HEK293 (cell line): Measurements from ENCODE around the gene PEX26.

ENCODE experiments used
- CTCF ChIA-PET: fragments of 350-600 bp; formaldehyde crosslinking; extraction: SDS; loops from one replicate; lab custom pipeline; 2021; ENCODE audit warnings: antibody characterized with exemption; lab: Yijun Ruan, JAX
- POLR2A ChIA-PET: fragments of 300-600 bp; formaldehyde crosslinking; extraction: SDS; loops from one replicate; lab custom pipeline; 2020; ENCODE audit warnings: antibody characterized with exemption, inconsistent platforms; lab: Yijun Ruan, JAX
- H3K27ac ChIP-seq: fragments of 200-500 bp; sonication (Bioruptor generic); 2 replicates; pipeline ENCODE4 v1.5.1; 2014; ENCODE audit warnings: low read depth, low read length, control low read depth, inconsistent platforms; ENCODE audit errors: extremely low read depth
- H3K36me3 ChIP-seq, 2 experiments: fragments of 200-500 bp in 1 of 2; sonication (Bioruptor generic) in 1 of 2; 1 replicate in 1 of 2; 2 replicates in 1 of 2; pipeline ENCODE4 v1.5.1; 2014 to 2017; ENCODE audit warnings: inconsistent platforms in 2 of 2, low read length in 2 of 2; ENCODE audit not compliant: control insufficient read depth in 2 of 2, insufficient read depth in 1 of 2
- H3K4me1 ChIP-seq: fragments of 200-500 bp; sonication (Bioruptor generic); 2 replicates; pipeline ENCODE4 v1.5.1; 2014; ENCODE audit warnings: mild to moderate bottlenecking, low read length, inconsistent platforms; ENCODE audit not compliant: control insufficient read depth, insufficient read depth
- H3K4me3 ChIP-seq: 2 replicates; pipeline ENCODE4 v1.5.1; 2011; ENCODE audit warnings: low read depth, mild to moderate bottlenecking, control low read depth, low read length, moderate library complexity
- H3K9me3 ChIP-seq: fragments of 200-500 bp; sonication (Bioruptor generic); 2 replicates; pipeline ENCODE4 v1.5.1; 2014; ENCODE audit warnings: low read depth, low read length, inconsistent platforms; ENCODE audit not compliant: control insufficient read depth, insufficient read depth
- GLI2 ChIP-seq: fragments of 450-650 bp; formaldehyde crosslinking; IDR thresholded peaks from 2 replicates; pipeline ENCODE4; 2017; ENCODE audit warnings: missing biosample characterization, missing genetic modification characterization, low read depth, borderline replicate concordance
- IKZF3 ChIP-seq: fragments of 450-650 bp; IDR thresholded peaks from 2 replicates; pipeline ENCODE4 v1.5.0; 2018; ENCODE audit warnings: missing biosample characterization, mild to moderate bottlenecking, missing genetic modification characterization, moderate library complexity
- INSM2 ChIP-seq: fragments of 450-650 bp; formaldehyde crosslinking; IDR thresholded peaks from 2 replicates; pipeline ENCODE4 v1.5.1; 2016; ENCODE audit warnings: missing biosample characterization, missing genetic modification characterization
- KLF8 ChIP-seq: fragments of 450-650 bp; formaldehyde crosslinking; IDR thresholded peaks from 2 replicates; pipeline ENCODE4 v1.5.1; 2016; ENCODE audit warnings: missing biosample characterization, missing genetic modification characterization
- PATZ1 ChIP-seq: fragments of 450-650 bp; formaldehyde crosslinking; IDR thresholded peaks from 2 replicates; pipeline ENCODE4 v1.5.1; 2016; ENCODE audit warnings: missing biosample characterization, missing genetic modification characterization
- SP7 ChIP-seq: fragments of 450-650 bp; formaldehyde crosslinking; IDR thresholded peaks from 2 replicates; pipeline ENCODE4 v1.5.1; 2016; ENCODE audit warnings: missing biosample characterization, missing genetic modification characterization
- ZNF175 ChIP-seq: fragments of 450-650 bp; formaldehyde crosslinking; IDR thresholded peaks from 2 replicates; pipeline ENCODE4 v1.5.1; 2016; ENCODE audit warnings: missing biosample characterization, missing genetic modification characterization
- ZNF23 ChIP-seq: fragments of 450-650 bp; formaldehyde crosslinking; IDR thresholded peaks from 2 replicates; pipeline ENCODE4 v1.5.1; 2016; ENCODE audit warnings: missing biosample characterization, missing genetic modification characterization, borderline replicate concordance
- ZNF24 ChIP-seq: fragments of 450-650 bp; formaldehyde crosslinking; IDR thresholded peaks from 2 replicates; pipeline ENCODE4 v1.5.1; 2016; ENCODE audit warnings: missing biosample characterization, missing genetic modification characterization
- ZNF292 ChIP-seq: fragments of 450-650 bp; formaldehyde crosslinking; IDR thresholded peaks from 2 replicates; pipeline ENCODE4 v1.5.1; 2016; ENCODE audit warnings: low read depth, missing biosample characterization, missing genetic modification characterization, borderline replicate concordance
- ZNF362 ChIP-seq: fragments of 450-650 bp; formaldehyde crosslinking; IDR thresholded peaks from 2 replicates; pipeline ENCODE4 v1.5.1; 2016; ENCODE audit warnings: missing biosample characterization, missing genetic modification characterization
- ZNF473 ChIP-seq: fragments of 450-650 bp; formaldehyde crosslinking; IDR thresholded peaks from 2 replicates; pipeline ENCODE4 v1.5.1; 2017; ENCODE audit warnings: missing biosample characterization, missing genetic modification characterization
- ZNF48 ChIP-seq: fragments of 450-650 bp; formaldehyde crosslinking; IDR thresholded peaks from 2 replicates; pipeline ENCODE4 v1.5.1; 2016; ENCODE audit warnings: missing biosample characterization, missing genetic modification characterization
- ZNF514 ChIP-seq: fragments of 450-650 bp; formaldehyde crosslinking; IDR thresholded peaks from 2 replicates; pipeline ENCODE4 v1.5.1; 2016; ENCODE audit warnings: missing biosample characterization, missing genetic modification characterization
- ZNF549 ChIP-seq: fragments of 450-650 bp; IDR thresholded peaks from 2 replicates; pipeline ENCODE4 v1.5.1; 2018; ENCODE audit warnings: missing biosample characterization, missing genetic modification characterization, mild to moderate bottlenecking, inconsistent platforms, moderate library complexity
- ZNF596 ChIP-seq: fragments of 450-650 bp; IDR thresholded peaks from 2 replicates; pipeline ENCODE4 v1.5.0; 2018; ENCODE audit warnings: missing biosample characterization, mild to moderate bottlenecking, missing genetic modification characterization, moderate library complexity
- ZNF701 ChIP-seq: fragments of 450-650 bp; formaldehyde crosslinking; IDR thresholded peaks from 2 replicates; pipeline ENCODE4 v1.5.1; 2016; ENCODE audit warnings: missing biosample characterization, missing genetic modification characterization
- TF ChIP-seq, protein P1 (sequence below): fragments of 450-650 bp; formaldehyde crosslinking; IDR thresholded peaks from 2 replicates; pipeline ENCODE4 v1.5.1; 2016; ENCODE audit warnings: missing biosample characterization, missing genetic modification characterization
- TF ChIP-seq, protein P2 (sequence below): fragments of 450-650 bp; formaldehyde crosslinking; IDR thresholded peaks from 2 replicates; pipeline ENCODE4 v1.5.1; 2016; ENCODE audit warnings: missing biosample characterization, missing genetic modification characterization
- TF ChIP-seq, protein P3 (sequence below): fragments of 450-650 bp; formaldehyde crosslinking; IDR thresholded peaks from 2 replicates; pipeline ENCODE4 v1.5.1; 2016; ENCODE audit warnings: missing biosample characterization, missing genetic modification characterization

PEX26 gene

DNA sequence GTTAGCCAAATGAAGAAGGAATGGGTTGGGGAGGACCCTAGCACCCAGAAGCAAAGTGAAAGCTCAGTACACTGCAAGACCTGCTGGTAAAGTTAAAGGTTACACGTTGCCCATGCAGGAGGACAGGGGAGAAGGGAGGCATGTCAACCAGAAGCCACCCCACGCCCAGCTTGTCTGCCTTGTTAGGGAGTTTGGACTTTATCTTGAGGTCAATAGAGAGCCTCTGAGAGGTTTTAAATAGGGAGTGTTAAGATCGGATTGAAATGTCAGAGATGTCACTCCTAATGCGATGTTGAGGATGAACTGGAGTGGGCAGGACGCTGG lies 18.7 kb upstream of the PEX26 start:
- ChIA-PET CTCF (interaction anchor here (0.6 to 5.3 kb wide), 5 partner anchors 9 to 63 kb away, joined by 3 to 34 read pairs (median 5); no protein-coding TSS in a partner anchor), POLR2A (no interaction called here)
- no peaks in the 10 kb centered on the region for H3K36me3 ChIP-seq
- no peak overlapping the region for H3K27ac ChIP-seq
- TF ChIP-seq IKZF3 (tag by site-specific recombination): no peak
- no peak for TF ChIP-seq ZNF549 (tag by site-specific recombination)
- TF ChIP-seq ZNF473: no peak
- no peak for TF ChIP-seq KLF8 (tag by site-specific recombination)
- no peak for TF ChIP-seq PATZ1 (tag by site-specific recombination)
- no peak for TF ChIP-seq SP7 (tag by site-specific recombination)
- TF ChIP-seq INSM2 (tag by site-specific recombination): no peak
- no peak for TF ChIP-seq ZNF48 (tag by site-specific recombination)
- TF ChIP-seq ZNF24 (tag by site-specific recombination): no peak
- no peak for TF ChIP-seq ZNF175 (tag by site-specific recombination)
- no peaks in the 10 kb centered on the region for H3K9me3 ChIP-seq
- no peak overlapping the region for H3K4me3 ChIP-seq
- H3K4me1 ChIP-seq: peaks cover 24% of the 10 kb centered on the region

- ChIA-PET CTCF (interaction anchor here (0.6 to 5.3 kb wide), 4 partner anchors 14 to 63 kb away, joined by 3 to 34 read pairs (median 6); no protein-coding TSS in a partner anchor), POLR2A (no interaction called here)
- peaks cover 24% of the 10 kb centered on the region for H3K4me1 ChIP-seq
- H3K4me3 ChIP-seq: no peak overlapping the region
- H3K9me3 ChIP-seq: no peaks in the 10 kb centered on the region
- no peaks in the 10 kb centered on the region for H3K36me3 ChIP-seq
- TF ChIP-seq ZNF596 (tag by site-specific recombination) (no peak), ZNF48 (tag by site-specific recombination) (no peak), GLI2 (tag by site-specific recombination) (no peak), ZNF514 (tag by site-specific recombination) (no peak), ZNF23 (tag by site-specific recombination) (no peak)
- TF ChIP-seq, protein P1, sequence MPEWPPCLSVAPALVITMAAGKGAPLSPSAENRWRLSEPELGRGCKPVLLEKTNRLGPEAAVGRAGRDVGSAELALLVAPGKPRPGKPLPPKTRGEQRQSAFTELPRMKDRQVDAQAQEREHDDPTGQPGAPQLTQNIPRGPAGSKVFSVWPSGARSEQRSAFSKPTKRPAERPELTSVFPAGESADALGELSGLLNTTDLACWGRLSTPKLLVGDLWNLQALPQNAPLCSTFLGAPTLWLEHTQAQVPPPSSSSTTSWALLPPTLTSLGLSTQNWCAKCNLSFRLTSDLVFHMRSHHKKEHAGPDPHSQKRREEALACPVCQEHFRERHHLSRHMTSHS: no peak
- H3K27ac ChIP-seq: no peak overlapping the region
Observed at GRCh38 chr22:18059473-18059872, 18.3 kb upstream of the PEX26 start.

- POLR2A ChIA-PET: no interaction called here
- Histone ChIP-seq H3K36me3 (no peaks in the 10 kb centered on the region), H3K27ac (no peak overlapping the region), H3K4me3 (no peak overlapping the region), H3K9me3 (no peaks in the 10 kb centered on the region), H3K4me1 (peaks cover 24% of the 10 kb centered on the region)
- CTCF ChIA-PET: interaction anchor here (0.6 to 5.3 kb wide), 2 partner anchors 16 to 137 kb away, joined by 4 to 34 read pairs; no protein-coding TSS in a partner anchor
- TF ChIP-seq, protein P2, sequence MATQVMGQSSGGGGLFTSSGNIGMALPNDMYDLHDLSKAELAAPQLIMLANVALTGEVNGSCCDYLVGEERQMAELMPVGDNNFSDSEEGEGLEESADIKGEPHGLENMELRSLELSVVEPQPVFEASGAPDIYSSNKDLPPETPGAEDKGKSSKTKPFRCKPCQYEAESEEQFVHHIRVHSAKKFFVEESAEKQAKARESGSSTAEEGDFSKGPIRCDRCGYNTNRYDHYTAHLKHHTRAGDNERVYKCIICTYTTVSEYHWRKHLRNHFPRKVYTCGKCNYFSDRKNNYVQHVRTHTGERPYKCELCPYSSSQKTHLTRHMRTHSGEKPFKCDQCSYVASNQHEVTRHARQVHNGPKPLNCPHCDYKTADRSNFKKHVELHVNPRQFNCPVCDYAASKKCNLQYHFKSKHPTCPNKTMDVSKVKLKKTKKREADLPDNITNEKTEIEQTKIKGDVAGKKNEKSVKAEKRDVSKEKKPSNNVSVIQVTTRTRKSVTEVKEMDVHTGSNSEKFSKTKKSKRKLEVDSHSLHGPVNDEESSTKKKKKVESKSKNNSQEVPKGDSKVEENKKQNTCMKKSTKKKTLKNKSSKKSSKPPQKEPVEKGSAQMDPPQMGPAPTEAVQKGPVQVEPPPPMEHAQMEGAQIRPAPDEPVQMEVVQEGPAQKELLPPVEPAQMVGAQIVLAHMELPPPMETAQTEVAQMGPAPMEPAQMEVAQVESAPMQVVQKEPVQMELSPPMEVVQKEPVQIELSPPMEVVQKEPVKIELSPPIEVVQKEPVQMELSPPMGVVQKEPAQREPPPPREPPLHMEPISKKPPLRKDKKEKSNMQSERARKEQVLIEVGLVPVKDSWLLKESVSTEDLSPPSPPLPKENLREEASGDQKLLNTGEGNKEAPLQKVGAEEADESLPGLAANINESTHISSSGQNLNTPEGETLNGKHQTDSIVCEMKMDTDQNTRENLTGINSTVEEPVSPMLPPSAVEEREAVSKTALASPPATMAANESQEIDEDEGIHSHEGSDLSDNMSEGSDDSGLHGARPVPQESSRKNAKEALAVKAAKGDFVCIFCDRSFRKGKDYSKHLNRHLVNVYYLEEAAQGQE (tag by site-specific recombination): no peak
- TF ChIP-seq ZNF362 (tag by site-specific recombination) (no peak), ZNF701 (tag by site-specific recombination) (no peak), ZNF292 (tag by site-specific recombination) (no peak)
- TF ChIP-seq, protein P3, sequence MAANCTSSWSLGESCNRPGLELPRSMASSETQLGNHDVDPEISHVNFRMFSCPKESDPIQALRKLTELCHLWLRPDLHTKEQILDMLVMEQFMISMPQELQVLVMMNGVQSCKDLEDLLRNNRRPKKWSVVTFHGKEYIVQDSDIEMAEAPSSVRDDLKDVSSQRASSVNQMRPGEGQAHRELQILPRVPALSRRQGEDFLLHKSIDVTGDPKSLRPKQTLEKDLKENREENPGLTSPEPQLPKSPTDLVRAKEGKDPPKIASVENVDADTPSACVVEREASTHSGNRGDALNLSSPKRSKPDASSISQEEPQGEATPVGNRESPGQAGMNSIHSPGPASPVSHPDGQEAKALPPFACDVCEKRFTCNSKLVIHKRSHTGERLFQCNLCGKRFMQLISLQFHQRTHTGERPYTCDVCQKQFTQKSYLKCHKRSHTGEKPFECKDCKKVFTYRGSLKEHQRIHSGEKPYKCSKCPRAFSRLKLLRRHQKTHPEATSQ (tag by site-specific recombination): no peak
Observed at GRCh38 chr22:18059991-18060390, 17.8 kb upstream of the PEX26 start.
